ENCODE measurements around the gene RIPOR3. TPM values are rescaled to one million over a fixed set of nuclear protein-coding genes. Genes with fewer than 3 reads are reported as not detected.

Gene RIPOR3
- polyA plus RNA-seq, 1 donor from 2014 or later, result not detected

DNA sequence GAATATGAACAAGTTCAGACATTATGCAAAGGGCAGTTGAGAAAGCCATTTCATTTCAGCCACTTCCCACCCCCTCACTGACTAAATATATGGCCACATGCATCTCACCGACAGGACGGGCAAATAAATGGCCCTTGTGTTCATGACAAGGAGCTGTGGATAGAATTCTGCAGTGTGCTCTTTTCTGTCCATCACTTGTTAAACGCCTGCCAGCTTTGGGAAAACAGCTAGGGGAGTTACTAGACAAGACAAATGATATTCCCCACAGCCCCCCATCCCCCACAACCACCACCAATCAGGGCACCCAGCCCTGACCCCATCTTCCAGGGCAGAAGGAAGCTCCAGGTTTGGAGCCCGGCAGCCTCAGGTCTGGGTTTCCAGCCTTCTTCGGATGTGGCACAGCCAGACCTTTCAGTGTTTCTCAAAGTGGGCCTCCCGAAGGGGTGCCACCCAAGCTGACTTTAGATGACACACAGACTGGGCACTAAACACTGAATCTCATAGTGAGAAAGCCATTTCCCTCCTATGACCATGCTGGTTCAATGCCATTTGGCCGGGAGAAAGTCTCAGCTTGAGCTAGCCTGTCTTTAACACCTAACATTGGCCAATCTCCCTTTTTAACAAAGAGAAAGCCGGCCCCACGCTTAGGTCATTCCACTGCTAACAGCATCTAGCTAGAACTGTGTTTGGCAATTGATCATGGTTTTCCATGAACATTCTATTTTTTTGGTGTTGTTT is 4.0 kb upstream of the RIPOR3 start:
- H3K79me2 ChIP-seq (replicated peaks; ENCODE audit: insufficient read depth, low read length), result no peaks in the 10 kb centered on the region
- H3K36me3 ChIP-seq (ENCODE audit: insufficient read depth, low read length), result no peaks in the 10 kb centered on the region
- H3K4me3 ChIP-seq (ENCODE audit: low read length), result no peak overlapping the region
- no peaks in the 10 kb centered on the region for H4K20me1 ChIP-seq (ENCODE audit: insufficient read depth)
- no peak overlapping the region for H2AFZ ChIP-seq (ENCODE audit: low read depth, low read length)
- no peaks in the 10 kb centered on the region for H3K9me3 ChIP-seq (ENCODE audit: low read length)
- no peak overlapping the region for H3K9ac ChIP-seq (ENCODE audit: low read length)
- H3K4me2 ChIP-seq (ENCODE audit: low read length), result no peak overlapping the region
- no peaks in the 10 kb centered on the region for H3K9me2 ChIP-seq (ENCODE audit: insufficient read depth, low read length)
- H3K27me3 ChIP-seq (ENCODE audit: insufficient read depth, low read depth, low read length), result peaks cover 10% of the 10 kb centered on the region
- H3K27ac ChIP-seq (ENCODE audit: low read length), result no peak overlapping the region
- no peaks in the 10 kb centered on the region for H3F3A ChIP-seq (ENCODE audit: insufficient read depth, low read length, poor library complexity, severe bottlenecking)
- no peak for TF ChIP-seq RAD21 (conservative IDR thresholded peaks at IDR 0.05)
- TF ChIP-seq POLR2AphosphoS5 (IDR thresholded peaks at IDR 0.05), result no peak
- TF ChIP-seq REST (IDR thresholded peaks at IDR 0.05; ENCODE audit: borderline replicate concordance), result no peak
- TF ChIP-seq EZH2 (IDR thresholded peaks at IDR 0.05; ENCODE audit: borderline replicate concordance, insufficient read depth, low read length, poor library complexity, severe bottlenecking), result no peak
- TF ChIP-seq SMC3 (conservative IDR thresholded peaks at IDR 0.05; ENCODE audit: poor library complexity), result no peak
- TF ChIP-seq CTCF (IDR thresholded peaks at IDR 0.05; ENCODE audit: poor library complexity, severe bottlenecking), result no peak

DNA sequence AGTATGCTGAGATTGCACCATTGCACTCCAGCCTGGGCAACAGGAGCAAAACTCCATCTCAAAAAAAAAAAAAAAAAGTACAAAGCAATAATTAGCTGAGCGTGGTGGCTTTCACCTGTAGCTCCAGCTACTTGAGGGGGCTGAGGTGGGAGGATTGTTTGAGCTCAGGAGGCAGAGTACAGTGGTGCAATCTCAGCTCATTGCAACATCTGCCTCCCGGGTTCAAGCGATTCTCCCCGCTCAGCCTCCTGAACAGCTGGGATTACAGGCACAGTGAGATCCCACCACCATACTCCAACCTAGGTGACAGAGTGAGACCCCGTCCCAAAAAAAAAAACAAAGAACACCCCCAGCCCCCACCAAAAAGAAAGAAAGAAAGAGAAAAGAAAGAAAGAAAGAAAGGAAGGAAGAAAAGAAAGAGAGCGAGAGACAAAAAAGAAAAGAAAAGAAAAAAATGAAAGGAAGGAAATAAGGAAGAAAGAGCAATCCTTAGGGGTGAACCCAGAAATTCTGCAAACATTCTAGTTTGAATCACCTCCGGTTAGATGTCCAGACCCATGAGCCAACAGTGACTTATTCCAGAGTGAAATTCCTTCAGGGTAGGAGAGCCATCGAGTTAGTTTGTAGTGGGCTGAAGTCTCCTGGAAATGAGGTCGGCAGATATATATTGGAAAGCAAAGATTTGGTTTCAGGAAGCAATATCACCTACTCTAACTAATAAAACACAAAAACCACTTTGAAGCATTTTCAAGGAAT is 3.2 kb upstream of the RIPOR3 start:
- Histone ChIP-seq H3K9me3 (ENCODE audit: low read length) (no peaks in the 10 kb centered on the region), H3K27ac (ENCODE audit: low read length) (no peak overlapping the region), H3K9ac (ENCODE audit: low read length) (no peak overlapping the region), H4K20me1 (ENCODE audit: insufficient read depth) (no peaks in the 10 kb centered on the region), H3K9me2 (ENCODE audit: insufficient read depth, low read length) (no peaks in the 10 kb centered on the region), H3K36me3 (ENCODE audit: insufficient read depth, low read length) (no peaks in the 10 kb centered on the region), H3K79me2 (replicated peaks; ENCODE audit: insufficient read depth, low read length) (no peaks in the 10 kb centered on the region), H3K27me3 (ENCODE audit: insufficient read depth, low read depth, low read length) (peaks cover 10% of the 10 kb centered on the region), H3F3A (ENCODE audit: insufficient read depth, low read length, poor library complexity, severe bottlenecking) (no peaks in the 10 kb centered on the region), H3K4me2 (ENCODE audit: low read length) (no peak overlapping the region), H2AFZ (ENCODE audit: low read depth, low read length) (no peak overlapping the region), H3K4me3 (ENCODE audit: low read length) (no peak overlapping the region)
- TF ChIP-seq RAD21 (conservative IDR thresholded peaks at IDR 0.05) (no peak), REST (IDR thresholded peaks at IDR 0.05; ENCODE audit: borderline replicate concordance) (no peak), EP300 (conservative IDR thresholded peaks at IDR 0.05; ENCODE audit: poor library complexity, severe bottlenecking) (no peak), CTCF (IDR thresholded peaks at IDR 0.05; ENCODE audit: poor library complexity, severe bottlenecking) (no peak), POLR2AphosphoS5 (IDR thresholded peaks at IDR 0.05) (no peak), TAF1 (IDR thresholded peaks at IDR 0.05; ENCODE audit: low read depth) (no peak), MXI1 (conservative IDR thresholded peaks at IDR 0.05; ENCODE audit: poor library complexity, severe bottlenecking) (no peak), EZH2 (IDR thresholded peaks at IDR 0.05; ENCODE audit: borderline replicate concordance, insufficient read depth, low read length, poor library complexity, severe bottlenecking) (no peak), SMC3 (conservative IDR thresholded peaks at IDR 0.05; ENCODE audit: poor library complexity) (no peak)
